Thymus (tissue), 11 donors: Measurements from ENCODE around the gene LARP7. TPM values are rescaled to one million over a fixed set of nuclear protein-coding genes. Genes with fewer than 3 reads are reported as not detected.
A peak's percentile ranks its signal among the peaks of the same experiment; 100 is the strongest.
"Not testable (repeated sequence)": the region's sequence is repeated elsewhere in the genome, so short reads cannot be mapped to it uniquely, and the experiment has no call there.

ENCODE experiments used
- DNase-seq, 9 donors: peaks; one replicate each; pipeline ENCODE4 v3.0.0-alpha.2; 2013; ENCODE audit warnings: low spot score in 9 of 9, low read depth in 6 of 9, missing footprints in 1 of 9
- H3K27ac ChIP-seq, 2 donors: one replicate each; pipeline ENCODE4 v1.5.1; 2013; ENCODE audit warnings: control low read depth in 1 of 2, low read depth in 1 of 2, low read length in 1 of 2, mild to moderate bottlenecking in 1 of 2, moderate library complexity in 1 of 2
- H3K27me3 ChIP-seq, 2 donors: one replicate each; pipeline ENCODE4 v1.5.1; 2013; ENCODE audit warnings: low read length in 1 of 2; ENCODE audit not compliant: control insufficient read depth in 2 of 2, insufficient read depth in 1 of 2
- H3K36me3 ChIP-seq, 2 donors: one replicate each; pipeline ENCODE4 v1.5.1; 2013; ENCODE audit warnings: low read length in 1 of 2, mild to moderate bottlenecking in 1 of 2, moderate library complexity in 1 of 2; ENCODE audit not compliant: control insufficient read depth in 2 of 2, insufficient read depth in 2 of 2
- H3K4me1 ChIP-seq, 2 donors: one replicate each; pipeline ENCODE4 v1.5.1; 2013; ENCODE audit warnings: low read length in 2 of 2; ENCODE audit not compliant: control insufficient read depth in 2 of 2, insufficient read depth in 2 of 2
- H3K4me3 ChIP-seq, 2 donors: one replicate each; pipeline ENCODE4 v1.5.1; 2013; ENCODE audit warnings: low read length in 2 of 2, control low read depth in 1 of 2, mild to moderate bottlenecking in 1 of 2
- H3K9me3 ChIP-seq, 2 donors: one replicate each; pipeline ENCODE4 v1.5.1; 2013; ENCODE audit warnings: low read length in 1 of 2, mild to moderate bottlenecking in 1 of 2; ENCODE audit not compliant: control insufficient read depth in 2 of 2, insufficient read depth in 1 of 2
- WGBS: extraction: QIAGEN DNeasy Blood & Tissue Kit; methylation state at CpG from one replicate; pipeline ENCODE4 v1.1.7; 2013; 5-methylcytosine and 5-hydroxymethylcytosine counted together
- polyA plus RNA-seq: library from polyadenylated mRNA; stranded (reverse); fragments of 200-250 nt; gene quantifications from one replicate; pipeline ENCODE4 v1.2.3, GENCODE V29; 2013
- total RNA-seq: library from RNA; stranded (reverse); fragments of 120-200 nt; gene quantifications from one replicate; pipeline ENCODE4 v1.2.4, GENCODE V29; 2013
- donor health status: healthy.

Gene LARP7
- total and polyA plus RNA-seq, 2 donors, result 74.3 to 77.1 TPM

GRCh38 chr4:112616984-112617383 lies 20.0 kb upstream of the LARP7 start:
- Histone ChIP-seq H3K9me3 (no peaks in the 10 kb centered on the region), H3K4me1 (no peaks in the 10 kb centered on the region), H3K4me3 (no peak overlapping the region), H3K27ac (no peak overlapping the region), H3K36me3 (peaks cover 5 to 15% of the 10 kb centered on the region in 2 donors), H3K27me3 (no peaks in the 10 kb centered on the region)
- no peak for DNase-seq
- WGBS, result 98% methylated on average over 2 of the region's 2 CpGs

GRCh38 chr4:112626228-112626627 lies 10.7 kb upstream of the LARP7 start:
- H3K9me3 ChIP-seq, result no peaks in the 10 kb centered on the region
- peaks cover 12 to 21% of the 10 kb centered on the region in 2 donors for H3K36me3 ChIP-seq
- DNase-seq, result no peak
- no peak overlapping the region for H3K27ac ChIP-seq
- no peaks in the 10 kb centered on the region for H3K4me1 ChIP-seq
- WGBS, result 97% methylated on average over 4 of the region's 4 CpGs
- no peak overlapping the region for H3K4me3 ChIP-seq
- no peaks in the 10 kb centered on the region for H3K27me3 ChIP-seq

- DNase-seq, result peak in 7 of 9 donors; percentile 8 to 56 (median 18)
- Histone ChIP-seq H3K9me3 (no peaks in the 10 kb centered on the region), H3K27ac (no peak overlapping the region), H3K4me3 (no peak overlapping the region), H3K4me1 (peaks cover 6 to 7% of the 10 kb centered on the region in 2 donors), H3K36me3 (peaks cover 0 to 13% of the 10 kb centered on the region in 2 donors), H3K27me3 (no peaks in the 10 kb centered on the region)
- 41% methylated on average over 4 of the region's 4 CpGs for WGBS
Measured at GRCh38 chr4:112633477-112634235, 3.3 kb upstream of the LARP7 start.

- no peak for DNase-seq
- peaks cover 6 to 7% of the 10 kb centered on the region in 2 donors for H3K4me1 ChIP-seq
- H3K27me3 ChIP-seq, result no peaks in the 10 kb centered on the region
- no peaks in the 10 kb centered on the region for H3K9me3 ChIP-seq
- peaks cover 0 to 3% of the 10 kb centered on the region in 2 donors for H3K36me3 ChIP-seq
- under 1% methylated on average over 8 of the region's 8 CpGs for WGBS
- H3K4me3 ChIP-seq, result peak overlapping the region; percentile 79 to 82
- peak overlapping the region; percentile 97 to 99 for H3K27ac ChIP-seq
Measured at GRCh38 chr4:112637552-112637866, 566 bp downstream of the LARP7 start.

- DNase-seq, result no peak
- H3K27ac ChIP-seq, result no peak overlapping the region
- WGBS, result 93% methylated on average over 2 of the region's 2 CpGs
- no peaks in the 10 kb centered on the region for H3K9me3 ChIP-seq
- no peaks in the 10 kb centered on the region for H3K27me3 ChIP-seq
- peaks cover 6 to 7% of the 10 kb centered on the region in 2 donors for H3K4me1 ChIP-seq
- H3K4me3 ChIP-seq, result no peak overlapping the region
- H3K36me3 ChIP-seq, result peaks cover 11 to 28% of the 10 kb centered on the region in 2 donors
Measured at GRCh38 chr4:112642526-112642925, 5.6 kb downstream of the LARP7 start.

GRCh38 chr4:112644595-112645535 lies 7.9 kb downstream of the LARP7 start:
- 94% methylated on average over 10 of the region's 10 CpGs for WGBS
- DNase-seq, H3K27ac ChIP-seq, H3K4me1 ChIP-seq, H3K4me3 ChIP-seq, H3K9me3 ChIP-seq, H3K27me3 ChIP-seq: not testable (repeated sequence)
- peaks cover 14 to 44% of the 10 kb centered on the region in 2 donors for H3K36me3 ChIP-seq

- no peaks in the 10 kb centered on the region for H3K4me1 ChIP-seq
- no peak overlapping the region for H3K27ac ChIP-seq
- WGBS, result 96% methylated on average over 8 of the region's 8 CpGs
- no peak overlapping the region for H3K4me3 ChIP-seq
- no peaks in the 10 kb centered on the region for H3K9me3 ChIP-seq
- H3K36me3 ChIP-seq, result peaks cover 17 to 49% of the 10 kb centered on the region in 2 donors
- H3K27me3 ChIP-seq, result no peaks in the 10 kb centered on the region
- DNase-seq, result no peak
Measured at GRCh38 chr4:112645541-112646329, 8.8 kb downstream of the LARP7 start.

GRCh38 chr4:112646632-112647537 lies 9.9 kb downstream of the LARP7 start:
- H3K4me1 ChIP-seq, result no peaks in the 10 kb centered on the region
- peaks cover 17 to 51% of the 10 kb centered on the region in 2 donors for H3K36me3 ChIP-seq
- WGBS, result 92% methylated on average over 6 of the region's 6 CpGs
- no peak overlapping the region for H3K4me3 ChIP-seq
- H3K27me3 ChIP-seq, result no peaks in the 10 kb centered on the region
- DNase-seq, result no peak
- no peak overlapping the region for H3K27ac ChIP-seq
- H3K9me3 ChIP-seq, result no peaks in the 10 kb centered on the region
